ENCODE measurements around the gene PRDX4. TPM values are rescaled to one million over a fixed set of nuclear protein-coding genes. Genes with fewer than 3 reads are reported as not detected.
"Not testable (repeated sequence)": the region's sequence is repeated elsewhere in the genome, so short reads cannot be mapped to it uniquely, and the experiment has no call there.

Gene PRDX4
- polyA plus RNA-seq, 2 donors = 18.7 to 70.4 TPM

DNA sequence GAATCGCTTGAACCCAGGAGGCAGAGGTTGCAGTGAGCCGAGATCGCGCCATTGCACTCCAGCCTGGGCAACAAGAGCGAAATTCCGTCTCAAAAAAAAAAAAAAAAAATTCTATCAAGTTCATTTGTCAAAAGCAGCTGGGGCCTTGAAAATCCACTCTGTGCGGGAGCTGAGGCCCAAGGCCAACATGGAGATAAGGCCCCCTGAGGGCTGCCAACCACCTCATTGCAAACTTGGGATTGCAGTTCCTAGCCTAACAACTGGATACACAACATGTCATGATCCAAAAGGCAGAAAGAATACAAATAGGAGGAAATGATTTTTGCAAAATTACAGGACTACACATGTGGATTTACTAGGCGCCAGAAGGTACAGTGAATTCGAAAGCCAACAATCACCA, 22.5 kb upstream of the PRDX4 start:
- H3K4me3 ChIP-seq (ENCODE audit: low read depth in 1 of 2, low read length in 2 of 2) = no peak overlapping the region
- no peak overlapping the region for H3K27ac ChIP-seq (ENCODE audit: low read depth in 2 of 2, low read length in 1 of 2)
- no peaks in the 10 kb centered on the region for H3K27me3 ChIP-seq (ENCODE audit: control insufficient read depth in 1 of 2, insufficient read depth in 2 of 2, low read length in 2 of 2)
- H3K4me1 ChIP-seq (ENCODE audit: control insufficient read depth in 2 of 2, insufficient read depth in 2 of 2, low read length in 1 of 2) = no peaks in the 10 kb centered on the region
- no peaks in the 10 kb centered on the region for H3K36me3 ChIP-seq (ENCODE audit: control insufficient read depth in 2 of 2, insufficient read depth in 2 of 2, low read length in 1 of 2)
- WGBS, 2 donors = 70 to 93% methylated on average over 9 of the region's 9 CpGs
- no peaks in the 10 kb centered on the region for H3K9me3 ChIP-seq (ENCODE audit: control insufficient read depth in 2 of 2, insufficient read depth in 1 of 2, low read depth in 1 of 2, low read length in 1 of 2)

- WGBS, 2 donors = 42 to 62% methylated on average over 5 of the region's 5 CpGs
- H3K4me1 ChIP-seq (ENCODE audit: control insufficient read depth in 2 of 2, insufficient read depth in 2 of 2, low read length in 1 of 2) = no peaks in the 10 kb centered on the region
- no peak overlapping the region for H3K4me3 ChIP-seq (ENCODE audit: low read depth in 1 of 2, low read length in 2 of 2)
- no peak overlapping the region for H3K27ac ChIP-seq (ENCODE audit: low read depth in 2 of 2, low read length in 1 of 2)
- no peaks in the 10 kb centered on the region for H3K9me3 ChIP-seq (ENCODE audit: control insufficient read depth in 2 of 2, insufficient read depth in 1 of 2, low read depth in 1 of 2, low read length in 1 of 2)
- H3K36me3 ChIP-seq (ENCODE audit: control insufficient read depth in 2 of 2, insufficient read depth in 2 of 2, low read length in 1 of 2) = no peaks in the 10 kb centered on the region
- no peaks in the 10 kb centered on the region for H3K27me3 ChIP-seq (ENCODE audit: control insufficient read depth in 1 of 2, insufficient read depth in 2 of 2, low read length in 2 of 2)
Measured at GRCh38 chrX:23656091-23656490, 11.2 kb upstream of the PRDX4 start.

DNA sequence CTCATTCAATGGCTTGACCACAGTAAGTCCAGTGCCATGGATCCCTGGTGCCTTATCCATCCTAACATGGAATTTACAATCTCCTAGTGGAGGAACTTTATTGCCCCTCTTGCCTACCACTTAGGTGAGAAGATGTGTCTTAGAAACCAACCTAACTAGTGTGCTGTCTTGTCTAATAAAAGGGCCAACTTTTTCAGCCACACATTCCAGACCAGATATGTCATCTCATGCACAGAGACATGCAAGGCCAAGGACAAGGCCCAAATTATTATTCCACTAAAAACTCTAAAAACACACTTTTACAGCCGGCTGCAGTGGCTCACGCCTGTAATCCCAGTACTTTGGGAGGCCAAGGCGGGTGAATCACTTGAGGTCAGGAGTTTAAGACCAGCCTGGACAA, 10.6 kb upstream of the PRDX4 start:
- 66 to 76% methylated on average over 3 of the region's 3 CpGs for WGBS, 2 donors
- no peaks in the 10 kb centered on the region for H3K4me1 ChIP-seq (ENCODE audit: control insufficient read depth in 2 of 2, insufficient read depth in 2 of 2, low read length in 1 of 2)
- no peak overlapping the region for H3K27ac ChIP-seq (ENCODE audit: low read depth in 2 of 2, low read length in 1 of 2)
- H3K9me3 ChIP-seq (ENCODE audit: control insufficient read depth in 2 of 2, insufficient read depth in 1 of 2, low read depth in 1 of 2, low read length in 1 of 2) = no peaks in the 10 kb centered on the region
- no peaks in the 10 kb centered on the region for H3K27me3 ChIP-seq (ENCODE audit: control insufficient read depth in 1 of 2, insufficient read depth in 2 of 2, low read length in 2 of 2)
- no peak overlapping the region for H3K4me3 ChIP-seq (ENCODE audit: low read depth in 1 of 2, low read length in 2 of 2)
- H3K36me3 ChIP-seq (ENCODE audit: control insufficient read depth in 2 of 2, insufficient read depth in 2 of 2, low read length in 1 of 2) = no peaks in the 10 kb centered on the region

GRCh38 chrX:23659339-23659738, 8.0 kb upstream of the PRDX4 start:
- Histone ChIP-seq H3K27me3 (ENCODE audit: control insufficient read depth in 1 of 2, insufficient read depth in 2 of 2, low read length in 2 of 2) (peaks cover 0 to 2% of the 10 kb centered on the region in 2 donors), H3K4me3 (ENCODE audit: low read depth in 1 of 2, low read length in 2 of 2) (no peak overlapping the region), H3K27ac (ENCODE audit: low read depth in 2 of 2, low read length in 1 of 2) (no peak overlapping the region), H3K9me3 (ENCODE audit: control insufficient read depth in 2 of 2, insufficient read depth in 1 of 2, low read depth in 1 of 2, low read length in 1 of 2) (no peaks in the 10 kb centered on the region), H3K4me1 (ENCODE audit: control insufficient read depth in 2 of 2, insufficient read depth in 2 of 2, low read length in 1 of 2) (no peaks in the 10 kb centered on the region), H3K36me3 (ENCODE audit: control insufficient read depth in 2 of 2, insufficient read depth in 2 of 2, low read length in 1 of 2) (no peaks in the 10 kb centered on the region)
- 79 to 91% methylated on average over 4 of the region's 4 CpGs for WGBS, 2 donors

GRCh38 chrX:23660083-23660765, 7.1 kb upstream of the PRDX4 start:
- 72 to 75% methylated on average over 8 of the region's 8 CpGs for WGBS, 2 donors
- H3K4me3 ChIP-seq (ENCODE audit: low read depth in 1 of 2, low read length in 2 of 2); H3K36me3 ChIP-seq (ENCODE audit: control insufficient read depth in 2 of 2, insufficient read depth in 2 of 2, low read length in 1 of 2); H3K4me1 ChIP-seq (ENCODE audit: control insufficient read depth in 2 of 2, insufficient read depth in 2 of 2, low read length in 1 of 2); H3K27ac ChIP-seq (ENCODE audit: low read depth in 2 of 2, low read length in 1 of 2); H3K27me3 ChIP-seq (ENCODE audit: control insufficient read depth in 1 of 2, insufficient read depth in 2 of 2, low read length in 2 of 2); H3K9me3 ChIP-seq (ENCODE audit: control insufficient read depth in 2 of 2, insufficient read depth in 1 of 2, low read depth in 1 of 2, low read length in 1 of 2): not testable (repeated sequence)

DNA sequence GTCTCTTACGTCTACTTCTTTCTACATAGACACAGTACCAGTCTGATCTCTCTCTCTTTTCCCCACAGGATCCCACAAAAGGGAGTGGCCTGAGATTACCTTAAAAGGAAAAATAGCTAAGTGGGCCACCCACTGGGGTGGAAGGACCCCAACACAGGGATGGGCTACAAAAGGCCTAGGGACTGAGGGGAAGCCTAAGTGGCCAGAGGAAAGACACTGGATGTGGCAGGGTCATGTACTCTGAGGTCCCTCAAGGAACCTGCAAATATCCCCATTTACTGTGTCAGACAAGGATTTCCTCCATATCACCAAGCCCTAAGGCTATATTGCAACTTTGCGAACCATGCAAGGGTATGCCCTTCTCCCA, 6.5 kb upstream of the PRDX4 start:
- Histone ChIP-seq H3K4me3 (ENCODE audit: low read depth in 1 of 2, low read length in 2 of 2) (no peak overlapping the region), H3K4me1 (ENCODE audit: control insufficient read depth in 2 of 2, insufficient read depth in 2 of 2, low read length in 1 of 2) (no peaks in the 10 kb centered on the region), H3K27me3 (ENCODE audit: control insufficient read depth in 1 of 2, insufficient read depth in 2 of 2, low read length in 2 of 2) (peaks cover 0 to 2% of the 10 kb centered on the region in 2 donors), H3K9me3 (ENCODE audit: control insufficient read depth in 2 of 2, insufficient read depth in 1 of 2, low read depth in 1 of 2, low read length in 1 of 2) (no peaks in the 10 kb centered on the region), H3K36me3 (ENCODE audit: control insufficient read depth in 2 of 2, insufficient read depth in 2 of 2, low read length in 1 of 2) (no peaks in the 10 kb centered on the region), H3K27ac (ENCODE audit: low read depth in 2 of 2, low read length in 1 of 2) (no peak overlapping the region)
- WGBS, 2 donors = 86 to 96% methylated on average over 2 of the region's 2 CpGs

DNA sequence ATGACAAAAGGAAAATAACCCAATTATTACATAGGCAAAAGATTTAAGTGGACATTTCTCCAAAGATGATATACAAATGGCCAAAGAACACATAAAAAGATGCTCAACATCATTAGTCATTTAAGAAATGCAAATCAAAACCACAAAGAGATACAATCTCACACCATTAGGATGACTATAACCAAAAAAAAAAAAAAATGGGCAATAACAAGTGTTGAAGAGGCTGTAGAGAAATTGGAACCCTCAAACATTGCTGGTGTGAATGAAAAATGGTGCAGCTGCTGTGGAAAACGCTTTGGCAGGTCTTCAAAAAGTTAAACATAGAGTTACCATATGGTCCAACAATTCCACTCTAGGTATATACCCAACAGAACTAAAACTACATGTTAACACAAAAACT, 5.6 kb upstream of the PRDX4 start:
- Histone ChIP-seq H3K27me3 (ENCODE audit: control insufficient read depth in 1 of 2, insufficient read depth in 2 of 2, low read length in 2 of 2) (peaks cover 0 to 2% of the 10 kb centered on the region in 2 donors), H3K9me3 (ENCODE audit: control insufficient read depth in 2 of 2, insufficient read depth in 1 of 2, low read depth in 1 of 2, low read length in 1 of 2) (no peaks in the 10 kb centered on the region), H3K4me1 (ENCODE audit: control insufficient read depth in 2 of 2, insufficient read depth in 2 of 2, low read length in 1 of 2) (no peaks in the 10 kb centered on the region), H3K36me3 (ENCODE audit: control insufficient read depth in 2 of 2, insufficient read depth in 2 of 2, low read length in 1 of 2) (no peaks in the 10 kb centered on the region), H3K27ac (ENCODE audit: low read depth in 2 of 2, low read length in 1 of 2) (no peak overlapping the region), H3K4me3 (ENCODE audit: low read depth in 1 of 2, low read length in 2 of 2) (no peak overlapping the region)
- 33 to 72% methylated on average over 1 of the region's 1 CpG for WGBS, 2 donors

DNA sequence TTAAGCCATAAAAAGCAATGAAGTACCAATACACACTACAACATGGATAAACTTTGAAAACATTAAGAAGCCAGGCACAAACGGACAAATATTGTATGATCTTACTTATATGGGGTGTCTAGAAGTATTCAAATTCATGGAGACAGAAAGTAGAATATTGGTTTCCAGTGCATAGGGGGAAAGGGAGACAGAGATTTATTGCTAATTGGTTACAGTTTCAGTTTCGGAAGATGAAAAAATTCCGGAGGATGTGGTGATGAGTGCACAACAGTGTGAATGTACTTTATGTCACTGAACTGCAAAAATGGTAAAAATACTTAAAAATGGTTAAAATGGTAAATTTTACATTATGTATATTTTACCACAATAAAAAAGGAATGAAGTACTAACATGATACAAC, 5.1 kb upstream of the PRDX4 start:
- H3K36me3 ChIP-seq (ENCODE audit: control insufficient read depth in 2 of 2, insufficient read depth in 2 of 2, low read length in 1 of 2) = no peaks in the 10 kb centered on the region
- H3K9me3 ChIP-seq (ENCODE audit: control insufficient read depth in 2 of 2, insufficient read depth in 1 of 2, low read depth in 1 of 2, low read length in 1 of 2) = no peaks in the 10 kb centered on the region
- no peak overlapping the region for H3K27ac ChIP-seq (ENCODE audit: low read depth in 2 of 2, low read length in 1 of 2)
- no peak overlapping the region for H3K4me3 ChIP-seq (ENCODE audit: low read depth in 1 of 2, low read length in 2 of 2)
- H3K4me1 ChIP-seq (ENCODE audit: control insufficient read depth in 2 of 2, insufficient read depth in 2 of 2, low read length in 1 of 2) = no peaks in the 10 kb centered on the region
- H3K27me3 ChIP-seq (ENCODE audit: control insufficient read depth in 1 of 2, insufficient read depth in 2 of 2, low read length in 2 of 2) = peaks cover 0 to 2% of the 10 kb centered on the region in 2 donors
- 63 to 70% methylated on average over 3 of the region's 3 CpGs for WGBS, 2 donors

DNA sequence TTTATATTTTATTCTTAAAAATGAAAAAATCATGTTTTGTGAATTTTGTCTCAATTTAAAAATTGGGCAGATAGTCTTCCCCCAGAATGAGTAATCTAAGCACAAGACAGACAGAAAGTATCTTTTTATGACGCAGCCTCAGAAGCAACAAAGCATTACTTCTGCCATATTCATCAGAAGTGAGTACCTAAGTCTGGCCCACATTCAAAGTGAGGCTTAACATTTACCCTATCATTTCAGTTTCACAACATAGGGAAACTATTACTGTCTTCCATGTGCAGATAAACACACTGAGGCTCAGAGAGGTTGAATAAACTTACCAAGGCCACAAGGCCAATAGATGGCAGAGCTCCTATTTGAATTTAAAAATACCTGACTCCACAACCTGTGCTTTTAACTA, 4.4 kb upstream of the PRDX4 start:
- Histone ChIP-seq H3K9me3 (ENCODE audit: control insufficient read depth in 2 of 2, insufficient read depth in 1 of 2, low read depth in 1 of 2, low read length in 1 of 2) (peaks cover 0 to 3% of the 10 kb centered on the region in 2 donors), H3K4me1 (ENCODE audit: control insufficient read depth in 2 of 2, insufficient read depth in 2 of 2, low read length in 1 of 2) (no peaks in the 10 kb centered on the region), H3K4me3 (ENCODE audit: low read depth in 1 of 2, low read length in 2 of 2) (no peak overlapping the region), H3K27me3 (ENCODE audit: control insufficient read depth in 1 of 2, insufficient read depth in 2 of 2, low read length in 2 of 2) (peaks cover 0 to 2% of the 10 kb centered on the region in 2 donors), H3K36me3 (ENCODE audit: control insufficient read depth in 2 of 2, insufficient read depth in 2 of 2, low read length in 1 of 2) (no peaks in the 10 kb centered on the region), H3K27ac (ENCODE audit: low read depth in 2 of 2, low read length in 1 of 2) (no peak overlapping the region)
- 41 to 73% methylated on average over 1 of the region's 1 CpG for WGBS, 2 donors

DNA sequence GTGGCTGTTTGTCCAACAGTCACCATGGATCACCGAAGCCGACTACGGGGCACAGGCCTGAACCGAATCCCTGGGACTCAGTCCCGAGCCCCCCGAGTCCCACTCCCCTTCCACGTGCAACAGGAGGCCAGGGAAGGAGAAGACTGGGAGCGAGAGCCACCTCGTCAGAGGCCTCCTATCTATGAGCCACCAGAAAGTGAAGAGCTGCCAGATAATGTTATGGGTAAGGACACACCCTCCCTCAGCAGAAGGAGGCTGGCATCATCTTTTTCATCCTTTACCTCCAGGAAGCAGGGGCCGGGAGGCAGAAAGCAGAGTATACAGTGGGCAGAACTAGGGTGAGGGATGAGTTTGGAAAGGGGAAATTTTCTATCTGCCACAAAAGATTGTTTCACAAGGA, 2.8 kb upstream of the PRDX4 start:
- 88 to 95% methylated on average over 10 of the region's 10 CpGs for WGBS, 2 donors
- H3K4me3 ChIP-seq (ENCODE audit: low read depth in 1 of 2, low read length in 2 of 2) = no peak overlapping the region
- H3K27me3 ChIP-seq (ENCODE audit: control insufficient read depth in 1 of 2, insufficient read depth in 2 of 2, low read length in 2 of 2) = peaks cover 0 to 2% of the 10 kb centered on the region in 2 donors

More for the DNA sequence above, 2.8 kb upstream of the PRDX4 start:
- Histone ChIP-seq H3K4me1 (ENCODE audit: control insufficient read depth in 2 of 2, insufficient read depth in 2 of 2, low read length in 1 of 2) (no peaks in the 10 kb centered on the region), H3K36me3 (ENCODE audit: control insufficient read depth in 2 of 2, insufficient read depth in 2 of 2, low read length in 1 of 2) (no peaks in the 10 kb centered on the region), H3K27ac (ENCODE audit: low read depth in 2 of 2, low read length in 1 of 2) (no peak overlapping the region), H3K9me3 (ENCODE audit: control insufficient read depth in 2 of 2, insufficient read depth in 1 of 2, low read depth in 1 of 2, low read length in 1 of 2) (peaks cover 0 to 3% of the 10 kb centered on the region in 2 donors)

Measured in esophagus (tissue), 2 donors.